Measurements from ENCODE around the gene MYF6.

The MYF6 gene

GRCh38 chr12:80681786-80682185 is 25.6 kb upstream of the MYF6 start:
- Histone ChIP-seq H3K9me3 (ENCODE audit: control insufficient read depth, insufficient read depth, low read depth, low read length) (no peaks in the 10 kb centered on the region), H3K27ac (ENCODE audit: extremely low read depth, low read depth, low read length) (no peak overlapping the region), H3K4me1 (ENCODE audit: control insufficient read depth, insufficient read depth, low read length) (no peaks in the 10 kb centered on the region), H3K36me3 (ENCODE audit: control insufficient read depth in 2 of 2, insufficient read depth in 1 of 2, low read length in 2 of 2) (no peaks in the 10 kb centered on the region), H3K4me3 (ENCODE audit: low read depth, low read length) (no peak overlapping the region)
- ChIA-PET POLR2A (no interaction called here), CTCF (no interaction called here)
- TF ChIP-seq YY2 (tag by site-specific recombination; IDR thresholded peaks at IDR 0.05), result no peak
- TF ChIP-seq ZBTB11 (tag by site-specific recombination; conservative IDR thresholded peaks at IDR 0.05; ENCODE audit: low read depth), result no peak
- no peak for TF ChIP-seq ZNF449 (tag by site-specific recombination; IDR thresholded peaks at IDR 0.05)
- TF ChIP-seq ZXDB (tag by site-specific recombination; IDR thresholded peaks at IDR 0.05), result no peak
- TF ChIP-seq SALL2 (tag by site-specific recombination; IDR thresholded peaks at IDR 0.05; ENCODE audit: borderline replicate concordance), result no peak
- no peak for TF ChIP-seq ZNF555 (tag by site-specific recombination; conservative IDR thresholded peaks at IDR 0.05)
- no peak for TF ChIP-seq ZNF133 (tag by site-specific recombination; IDR thresholded peaks at IDR 0.05)

- POLR2A ChIA-PET, result no interaction called here
- CTCF ChIA-PET, result interaction anchor here (0.6 kb wide), 1 partner anchor 304 kb away, joined by 3 read pairs; no protein-coding TSS in a partner anchor
- no peaks in the 10 kb centered on the region for H3K36me3 ChIP-seq (ENCODE audit: control insufficient read depth in 2 of 2, insufficient read depth in 1 of 2, low read length in 2 of 2)
- no peaks in the 10 kb centered on the region for H3K4me1 ChIP-seq (ENCODE audit: control insufficient read depth, insufficient read depth, low read length)
- no peak overlapping the region for H3K27ac ChIP-seq (ENCODE audit: extremely low read depth, low read depth, low read length)
- H3K9me3 ChIP-seq (ENCODE audit: control insufficient read depth, insufficient read depth, low read depth, low read length), result no peaks in the 10 kb centered on the region
- no peak overlapping the region for H3K4me3 ChIP-seq (ENCODE audit: low read depth, low read length)
- TF ChIP-seq ZNF239 (tag by site-specific recombination; IDR thresholded peaks at IDR 0.05) (no peak), ZNF621 (tag by site-specific recombination; IDR thresholded peaks at IDR 0.05) (no peak), ZBTB20 (tag by site-specific recombination; IDR thresholded peaks at IDR 0.05) (no peak), ZNF18 (tag by site-specific recombination; IDR thresholded peaks at IDR 0.05) (no peak), ZNF248 (tag by site-specific recombination; IDR thresholded peaks at IDR 0.05) (no peak), ZFP69B (tag by site-specific recombination; IDR thresholded peaks at IDR 0.05) (no peak), ZNF10 (tag by site-specific recombination; IDR thresholded peaks at IDR 0.05) (no peak), ZNF629 (tag by site-specific recombination; IDR thresholded peaks at IDR 0.05) (no peak), ZNF610 (tag by site-specific recombination; IDR thresholded peaks at IDR 0.05; ENCODE audit: borderline replicate concordance) (no peak), ZNF223 (tag by site-specific recombination; IDR thresholded peaks at IDR 0.05) (no peak), PRDM6 (tag by site-specific recombination; IDR thresholded peaks at IDR 0.05) (no peak), ZNF132 (tag by site-specific recombination; IDR thresholded peaks at IDR 0.05; ENCODE audit: borderline replicate concordance) (no peak), CTCF (tag by site-specific recombination; IDR thresholded peaks at IDR 0.05) (no peak), ZNF776 (tag by site-specific recombination; IDR thresholded peaks at IDR 0.05; ENCODE audit: borderline replicate concordance) (no peak), SCRT1 (tag by site-specific recombination; IDR thresholded peaks at IDR 0.05; ENCODE audit: borderline replicate concordance) (no peak)
These were observed 23.3 kb upstream of the MYF6 start for GRCh38 chr12:80684077-80684495.

Measured in HEK293 (cell line).